Eye (tissue), 1 donor: ENCODE measurements around the gene BSN.
A peak's percentile ranks its signal among the peaks of the same experiment; 100 is the strongest.

Experiments used
- DNase-seq: peaks from one replicate; pipeline ENCODE4 v3.0.0-alpha.2; 2015

BSN gene

GRCh38 chr3:49654955-49655556 lies 100.8 kb downstream of the BSN start:
- DNase-seq, result no peak

DNA sequence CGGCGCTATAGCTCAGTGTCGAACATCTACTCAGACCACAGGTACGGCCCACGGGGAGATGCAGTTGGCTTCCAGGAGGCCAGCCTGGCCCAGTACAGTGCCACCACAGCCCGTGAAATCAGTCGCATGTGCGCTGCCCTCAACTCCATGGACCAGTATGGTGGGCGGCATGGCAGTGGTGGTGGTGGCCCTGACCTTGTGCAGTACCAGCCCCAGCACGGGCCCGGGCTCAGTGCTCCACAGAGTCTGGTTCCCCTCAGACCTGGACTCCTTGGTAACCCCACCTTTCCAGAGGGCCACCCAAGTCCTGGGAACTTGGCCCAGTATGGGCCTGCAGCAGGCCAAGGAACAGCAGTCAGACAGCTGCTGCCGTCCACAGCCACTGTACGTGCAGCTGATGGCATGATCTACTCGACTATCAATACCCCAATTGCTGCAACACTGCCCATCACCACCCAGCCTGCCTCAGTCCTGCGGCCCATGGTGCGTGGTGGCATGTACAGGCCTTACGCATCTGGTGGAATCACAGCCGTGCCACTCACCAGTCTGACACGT lies 101.5 kb downstream of the BSN start:
- DNase-seq, result no peak

DNA sequence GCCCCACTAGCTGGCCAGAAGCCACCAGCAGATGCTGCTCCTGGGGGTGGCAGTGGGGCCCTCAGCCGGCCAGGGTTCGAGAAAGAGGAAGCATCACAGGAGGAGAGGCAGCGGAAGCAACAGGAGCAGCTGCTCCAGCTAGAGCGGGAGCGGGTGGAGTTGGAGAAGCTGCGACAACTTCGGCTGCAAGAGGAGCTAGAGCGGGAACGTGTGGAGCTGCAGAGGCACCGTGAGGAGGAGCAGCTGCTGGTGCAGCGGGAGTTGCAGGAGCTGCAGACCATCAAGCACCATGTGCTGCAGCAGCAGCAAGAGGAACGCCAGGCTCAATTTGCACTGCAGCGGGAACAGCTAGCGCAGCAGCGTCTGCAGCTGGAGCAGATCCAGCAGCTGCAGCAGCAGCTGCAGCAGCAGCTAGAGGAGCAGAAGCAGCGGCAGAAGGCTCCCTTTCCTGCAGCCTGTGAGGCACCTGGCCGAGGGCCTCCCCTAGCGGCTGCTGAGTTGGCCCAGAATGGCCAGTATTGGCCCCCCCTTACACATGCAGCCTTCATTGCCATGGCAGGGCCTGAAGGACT lies 102.3 kb downstream of the BSN start:
- no peak for DNase-seq

DNA sequence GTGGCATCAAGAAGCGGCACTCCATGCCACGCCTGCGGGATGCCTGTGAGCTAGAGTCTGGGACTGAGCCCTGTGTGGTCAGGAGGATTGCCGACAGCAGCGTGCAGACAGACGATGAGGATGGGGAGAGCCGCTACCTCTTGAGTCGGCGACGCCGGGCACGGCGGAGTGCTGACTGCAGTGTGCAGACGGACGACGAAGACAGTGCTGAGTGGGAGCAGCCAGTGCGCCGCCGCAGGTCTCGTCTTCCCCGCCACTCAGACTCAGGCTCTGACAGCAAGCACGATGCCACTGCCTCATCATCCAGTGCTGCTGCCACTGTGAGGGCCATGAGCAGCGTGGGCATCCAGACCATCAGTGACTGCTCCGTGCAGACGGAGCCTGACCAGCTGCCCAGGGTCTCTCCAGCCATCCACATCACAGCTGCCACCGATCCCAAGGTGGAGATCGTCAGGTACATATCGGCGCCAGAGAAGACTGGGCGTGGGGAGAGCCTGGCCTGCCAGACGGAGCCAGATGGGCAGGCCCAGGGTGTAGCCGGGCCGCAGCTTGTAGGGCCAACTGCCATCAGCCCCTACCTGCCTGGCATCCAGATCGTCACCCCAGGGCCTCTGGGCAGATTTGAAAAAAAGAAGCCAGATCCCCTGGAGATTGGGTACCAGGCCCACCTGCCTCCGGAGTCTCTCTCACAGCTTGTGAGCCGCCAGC lies 103.1 kb downstream of the BSN start:
- no peak for DNase-seq

GRCh38 chr3:49658711-49659110 lies 104.4 kb downstream of the BSN start:
- no peak for DNase-seq

DNA sequence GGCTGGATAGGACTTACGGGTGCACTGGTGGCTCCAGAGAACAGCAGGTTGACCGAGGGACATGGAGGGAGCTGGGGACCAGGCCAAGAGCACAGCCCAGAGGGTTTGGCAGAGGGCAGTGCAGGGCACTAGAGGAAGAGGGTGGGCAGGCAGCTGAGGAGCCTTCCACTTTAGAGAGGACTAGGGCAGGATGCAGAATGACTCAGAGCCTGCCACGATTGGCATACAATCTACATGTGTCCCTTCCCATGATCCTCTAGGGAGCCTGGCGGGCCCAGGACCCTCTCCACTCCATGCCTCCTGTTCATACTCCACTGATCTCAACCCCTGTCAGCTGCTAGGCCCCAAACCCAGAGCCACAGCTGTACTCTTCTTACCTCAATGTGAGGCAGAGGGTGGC lies 105.5 kb downstream of the BSN start:
- no peak for DNase-seq

GRCh38 chr3:49661281-49661680 lies 107.0 kb downstream of the BSN start:
- no peak for DNase-seq

- no peak for DNase-seq
These were observed 107.7 kb downstream of the BSN start for GRCh38 chr3:49662021-49662420.

- no peak for DNase-seq
These were observed 108.6 kb downstream of the BSN start for GRCh38 chr3:49662720-49663413.

DNA sequence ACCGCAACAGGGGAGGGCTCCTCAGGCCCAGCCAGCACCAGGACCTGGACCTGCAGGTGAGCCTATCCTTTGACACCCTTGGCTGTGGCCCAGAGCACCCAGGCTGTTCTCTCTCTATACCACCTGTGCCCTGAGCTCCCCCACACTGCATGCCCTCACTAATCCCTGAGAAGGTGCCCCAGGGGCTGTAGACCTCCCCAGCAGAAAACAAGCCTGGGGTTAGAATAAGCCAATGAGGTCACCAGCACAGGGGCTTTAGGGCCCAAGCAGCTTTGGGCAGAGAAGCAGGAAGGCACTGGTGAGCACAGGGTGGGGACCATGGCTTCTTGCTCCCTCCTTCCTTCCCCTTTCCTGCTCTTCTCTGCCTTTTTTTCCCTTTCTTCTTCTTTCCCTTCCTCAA lies 109.6 kb downstream of the BSN start:
- DNase-seq, result no peak

DNA sequence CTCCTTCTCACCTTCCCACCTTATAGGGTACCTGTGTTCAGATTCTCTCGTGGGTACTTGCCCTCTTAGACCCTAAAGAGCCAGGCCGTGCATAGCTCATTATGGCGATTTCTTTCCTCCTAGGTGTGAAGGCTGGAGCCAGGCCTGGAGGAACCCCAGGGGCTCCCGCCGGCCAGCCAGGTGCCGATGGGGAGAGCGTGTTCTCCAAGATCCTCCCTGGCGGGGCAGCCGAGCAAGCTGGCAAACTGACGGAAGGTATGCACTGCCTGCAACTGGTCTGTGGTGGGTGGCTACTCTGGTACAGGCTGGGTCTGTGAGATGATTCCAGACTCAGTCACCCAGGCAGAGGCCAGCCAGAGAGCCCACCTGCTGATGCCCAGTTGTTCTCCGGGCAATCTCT lies 110.0 kb downstream of the BSN start:
- no peak for DNase-seq

GRCh38 chr3:49665822-49666519 lies 111.7 kb downstream of the BSN start:
- DNase-seq, result no peak

DNA sequence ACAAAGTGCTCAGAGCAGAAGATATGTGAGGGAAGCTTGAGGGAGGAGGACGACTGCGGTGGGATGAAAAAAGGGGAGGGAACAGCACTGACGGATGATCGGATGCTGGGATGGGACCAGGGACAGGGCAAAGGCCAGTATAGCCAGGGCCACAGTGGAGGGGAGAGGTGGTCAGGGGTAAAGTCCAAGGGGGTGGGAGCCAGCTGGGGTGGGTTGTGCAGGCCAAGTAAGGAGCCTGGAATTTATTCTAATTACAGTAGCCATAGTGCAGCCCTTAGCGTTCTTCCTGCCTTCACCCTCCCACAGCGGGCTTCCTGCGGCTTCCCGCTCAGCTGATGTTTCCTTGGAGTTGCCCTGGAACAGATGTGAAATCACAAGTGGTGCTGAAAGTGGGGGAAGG lies 112.3 kb downstream of the BSN start:
- DNase-seq, result peak; percentile 15

GRCh38 chr3:49667701-49668413 lies 113.6 kb downstream of the BSN start:
- DNase-seq, result no peak

- DNase-seq, result no peak
These were observed 114.1 kb downstream of the BSN start for GRCh38 chr3:49668414-49668797.

DNA sequence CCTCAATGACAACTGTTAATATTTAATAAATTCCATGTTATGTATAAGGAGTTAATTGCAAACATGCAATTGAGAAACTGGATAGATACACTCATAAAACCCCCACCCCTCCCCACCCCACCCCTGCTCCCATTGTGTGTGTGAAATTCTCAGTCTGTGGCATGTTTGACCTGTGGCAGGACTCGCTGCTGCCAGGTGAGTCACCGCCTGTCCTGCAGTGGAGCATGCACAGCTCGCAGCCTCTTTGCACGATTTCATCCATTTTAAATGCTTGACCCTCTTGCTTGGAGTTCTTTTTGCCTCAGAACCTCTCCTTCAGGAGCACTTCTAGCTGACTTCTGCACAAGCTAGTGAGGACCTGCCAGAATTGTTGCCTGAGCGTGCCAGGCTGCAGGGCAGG lies 114.6 kb downstream of the BSN start:
- no peak for DNase-seq

- no peak for DNase-seq
These were observed 115.1 kb downstream of the BSN start for GRCh38 chr3:49669352-49669751.

DNA sequence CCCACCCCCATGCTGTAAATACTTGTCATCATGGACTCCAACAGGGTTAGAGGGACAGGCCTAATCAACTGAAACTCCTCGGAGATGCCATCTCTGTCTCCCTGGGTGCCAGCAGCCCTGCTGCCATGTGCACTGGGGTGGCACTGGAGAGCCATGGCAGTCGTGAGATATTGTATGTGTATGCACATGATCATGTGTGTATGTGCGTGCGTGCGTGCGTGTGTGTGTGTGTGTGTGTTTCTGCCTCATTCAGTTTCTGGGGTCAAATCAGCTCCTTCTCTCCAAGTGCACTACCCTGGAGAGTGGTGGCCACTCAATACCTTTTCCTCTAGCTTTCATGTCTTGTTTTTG lies 116.6 kb downstream of the BSN start:
- no peak for DNase-seq

- peak; percentile 91 for DNase-seq
These were observed 117.3 kb downstream of the BSN start for GRCh38 chr3:49671291-49672288.

- no peak for DNase-seq
These were observed 118.9 kb downstream of the BSN start for GRCh38 chr3:49673121-49673714.
